Stimulated activated CD4-positive, alpha-beta T cell treated with anti-CD3 and anti-CD28 coated beads, Interleukin-4, amount 100 ng/mL, for 48 hours (primary cell): Measurements from ENCODE around the gene ITK.

Source experiments
- DNase-seq, 2 donors: peaks; one replicate each; pipeline ENCODE4 v3.0.0-alpha.2; 2020; ENCODE audit warnings: low read depth in 2 of 2

The ITK gene

DNA sequence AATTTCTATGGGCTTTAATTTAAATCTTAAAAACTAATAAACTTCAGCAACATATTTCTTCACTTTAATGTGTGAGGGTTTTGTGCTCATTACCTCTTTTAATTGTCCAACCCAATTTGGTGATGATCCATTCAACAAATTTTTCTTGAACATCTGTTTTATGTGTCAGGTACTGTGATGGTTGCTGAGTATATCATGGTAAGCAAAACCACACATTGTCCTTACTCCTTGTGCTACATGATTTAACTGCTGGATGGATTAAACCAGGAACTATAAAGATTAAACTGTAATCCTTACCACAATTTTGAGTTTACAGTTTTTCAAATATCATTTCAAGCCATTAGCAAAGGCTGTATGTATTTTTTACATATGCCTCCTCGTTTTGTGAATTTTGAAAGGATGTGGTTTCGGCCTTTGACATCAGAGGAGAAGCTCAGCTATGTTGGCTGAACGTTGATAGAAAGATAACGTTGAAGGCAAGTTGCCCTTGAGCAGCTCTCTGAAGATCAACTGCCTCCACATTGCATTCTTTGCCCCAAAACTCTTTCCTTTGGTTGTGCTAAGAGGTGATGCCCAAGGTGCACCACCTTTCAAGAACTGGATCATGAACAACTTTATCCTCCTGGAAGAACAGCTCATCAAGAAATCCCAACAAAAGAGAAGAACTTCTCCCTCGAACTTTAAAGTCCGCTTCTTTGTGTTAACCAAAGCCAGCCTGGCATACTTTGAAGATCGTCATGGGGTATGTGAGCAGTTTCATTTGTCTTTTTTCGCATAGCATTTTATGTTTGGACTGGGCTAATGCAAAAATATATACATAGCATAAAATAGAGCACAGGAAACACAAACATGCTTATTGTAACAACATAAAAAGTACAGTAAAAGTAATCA lies at the start of gene ITK:
ITK (plus strand) TSS at position 467 of the 891 bp plus-strand sequence; CDS start at position 605, 138 bp downstream.
- DNase-seq, result no peak

- no peak for DNase-seq
Observed at GRCh38 chr5:157130925-157131324, 49.7 kb upstream of the ITK start.

GRCh38 chr5:157132281-157132612 lies 48.4 kb upstream of the ITK start:
- no peak for DNase-seq

- no peak for DNase-seq
Observed at GRCh38 chr5:157137691-157138090, 42.9 kb upstream of the ITK start.

DNA sequence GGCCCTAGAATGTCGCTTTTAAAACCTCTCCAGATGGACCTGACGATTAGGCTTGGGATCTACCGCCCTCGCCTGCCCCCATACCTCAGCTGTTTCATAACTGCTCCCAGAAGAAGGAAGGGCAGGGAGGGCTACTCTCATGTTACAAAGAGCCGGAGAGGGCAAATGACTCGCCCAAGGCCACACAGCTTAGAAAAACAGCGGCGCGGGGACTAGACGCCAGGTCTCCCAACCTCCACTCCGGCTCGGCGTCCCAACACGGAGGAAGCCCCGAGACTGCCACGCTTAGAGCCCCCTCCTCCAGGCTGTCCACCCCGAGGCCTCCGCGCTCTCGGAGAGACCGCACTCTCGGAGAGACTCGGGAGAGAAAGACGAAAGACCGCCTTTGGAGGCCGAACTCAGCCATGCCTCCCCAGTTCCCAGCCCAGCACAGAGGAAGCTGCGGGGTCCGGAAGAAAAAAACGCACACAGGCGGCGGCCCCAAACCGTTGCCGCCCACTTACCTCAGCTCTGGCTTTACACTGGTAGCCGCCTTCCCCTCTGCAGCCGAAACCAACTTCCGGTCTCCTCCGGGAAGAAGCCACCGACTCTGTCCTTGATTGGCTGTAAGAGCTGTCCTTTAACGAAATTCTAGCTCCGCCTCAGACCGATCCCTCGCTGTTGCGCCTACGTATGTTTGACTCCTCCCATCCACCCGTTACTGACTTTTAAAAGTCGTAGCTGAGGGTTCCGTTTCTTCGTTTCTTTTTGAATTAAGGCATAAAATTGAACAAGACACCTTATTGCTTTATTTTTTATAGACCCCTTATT lies 38.1 kb upstream of the ITK start, which contains the start of gene MED7:
MED7 (minus strand) TSS at position 549 of the 810 bp plus-strand sequence. CDS start 3,434 bp downstream, outside the sequence.
- DNase-seq, result peak; percentile 70 to 92

DNA sequence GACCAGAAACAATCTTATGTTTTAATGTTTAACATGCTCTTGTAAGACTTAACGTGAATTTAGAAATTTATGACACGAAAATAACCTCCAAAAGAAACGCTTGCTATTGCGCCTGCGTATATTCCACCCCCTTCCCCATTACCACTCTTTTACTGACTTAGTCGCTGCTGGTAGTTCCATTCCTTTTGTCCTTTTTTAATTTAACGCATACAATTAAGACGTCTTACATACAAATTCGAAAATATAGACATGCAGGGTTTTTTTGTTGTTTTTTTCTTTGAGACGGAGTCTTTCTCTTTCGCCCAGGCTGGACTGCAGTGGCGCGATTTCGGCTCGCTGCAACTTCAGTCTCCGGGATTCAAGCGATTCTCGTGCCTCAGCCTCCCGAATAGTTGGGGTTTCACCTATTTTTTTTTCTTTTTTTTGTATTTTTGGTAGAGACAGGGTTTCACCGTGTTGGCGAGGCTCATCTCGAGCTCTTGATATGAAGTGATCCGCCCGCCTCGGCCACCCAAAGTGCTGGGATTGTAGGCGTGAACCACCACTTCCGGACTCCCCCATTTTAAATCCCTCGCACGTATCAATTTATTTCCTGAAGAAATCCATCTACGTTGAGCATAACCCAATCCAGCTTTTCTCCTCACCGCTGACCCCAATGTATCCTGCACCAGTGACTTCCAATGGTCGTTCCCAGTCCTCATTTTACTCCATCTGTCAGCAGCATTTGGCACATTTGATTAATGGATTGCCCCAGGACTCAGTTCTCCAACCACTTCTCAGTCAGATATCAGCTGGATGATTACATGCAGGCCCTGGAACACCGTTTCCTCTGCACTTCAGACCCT lies 37.3 kb upstream of the ITK start:
- DNase-seq, result peak; percentile 37 to 54

DNA sequence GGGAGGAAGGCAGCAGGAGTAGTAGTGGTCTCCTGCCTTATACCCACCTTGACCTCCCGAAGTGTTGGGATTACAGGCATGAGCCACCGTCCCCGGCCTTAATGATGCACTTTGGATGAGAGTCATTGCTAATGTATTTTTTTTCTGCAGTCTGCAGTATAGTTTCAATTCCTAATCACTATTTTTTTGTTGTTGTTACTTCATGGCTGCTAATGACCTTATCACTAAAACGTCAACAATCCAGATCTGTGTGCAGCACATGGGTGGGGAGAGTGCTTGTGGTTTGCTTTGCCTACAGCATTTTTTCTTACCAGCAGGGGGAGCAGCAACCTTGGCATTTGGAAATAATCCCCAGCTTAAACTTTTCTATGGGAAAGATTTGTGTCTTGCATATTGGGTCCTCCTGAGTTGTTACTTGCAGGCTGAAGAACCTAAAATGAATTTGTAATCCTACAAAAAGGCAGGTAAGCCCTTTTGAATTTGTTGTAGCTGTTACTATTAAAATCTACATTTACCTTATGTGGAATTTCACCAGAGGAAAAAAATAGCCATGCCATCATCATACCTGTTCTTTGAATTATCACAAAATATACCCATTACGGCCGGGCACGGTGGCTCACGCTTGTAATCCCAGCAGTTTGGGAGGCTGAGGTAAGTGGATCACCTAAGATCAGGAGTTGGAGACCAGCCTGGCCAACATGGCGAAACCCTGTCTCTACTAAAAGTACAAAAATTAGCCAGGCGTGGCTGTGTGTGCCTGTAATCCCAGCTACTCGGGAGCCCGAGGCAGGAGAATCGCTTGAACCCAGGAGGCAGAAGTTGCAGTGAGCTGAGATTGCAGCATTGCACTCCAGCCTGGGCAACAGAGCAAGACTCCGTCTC lies 31.7 kb upstream of the ITK start:
- peak; percentile 76 to 77 for DNase-seq

GRCh38 chr5:157150995-157151394 lies 29.6 kb upstream of the ITK start:
- DNase-seq, result no peak

DNA sequence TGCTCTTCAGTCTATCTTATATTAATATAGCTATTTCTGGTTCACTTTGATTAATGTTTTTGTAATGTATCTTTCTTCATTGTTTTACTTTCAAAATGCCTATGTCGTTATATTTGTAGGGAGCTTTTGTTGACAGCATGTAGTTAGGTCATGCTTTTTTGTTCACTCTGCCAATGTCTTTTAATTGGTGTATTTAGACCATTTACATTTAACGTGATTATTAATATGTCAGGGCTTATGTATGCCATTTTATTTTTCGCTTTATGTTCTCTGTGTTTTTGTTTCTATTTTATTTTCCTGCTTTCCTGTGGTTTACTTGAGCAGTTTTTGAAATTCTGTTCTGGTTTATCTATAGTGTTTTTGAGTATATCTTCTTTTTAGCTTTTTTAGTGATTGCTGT lies 25.3 kb upstream of the ITK start:
- no peak for DNase-seq

- DNase-seq, result no peak
Observed at GRCh38 chr5:157157293-157157891, 23.2 kb upstream of the ITK start.

GRCh38 chr5:157159209-157159751 lies 21.4 kb upstream of the ITK start:
- DNase-seq, result no peak

- no peak for DNase-seq
Observed at GRCh38 chr5:157160001-157160400, 20.6 kb upstream of the ITK start.

DNA sequence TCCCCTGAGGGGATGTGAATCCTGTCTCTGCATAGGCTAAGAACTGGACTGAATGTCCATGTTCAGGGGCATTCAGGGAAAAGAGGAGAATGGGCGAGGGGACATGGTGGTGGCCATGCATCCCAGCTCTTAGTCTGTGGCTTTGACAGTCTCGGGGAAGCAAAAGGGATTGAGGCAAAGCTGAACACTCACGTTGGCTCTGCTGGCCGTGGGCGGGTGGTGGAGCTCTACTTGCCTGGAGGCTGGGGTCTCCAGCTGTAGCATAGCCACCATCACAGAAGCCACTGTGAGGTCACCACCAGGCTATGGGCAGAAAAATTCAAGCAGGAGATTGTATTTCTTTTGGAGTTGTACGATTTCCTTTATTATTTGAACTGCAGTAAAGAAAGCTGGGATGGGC lies 18.6 kb upstream of the ITK start:
- DNase-seq, result no peak

DNA sequence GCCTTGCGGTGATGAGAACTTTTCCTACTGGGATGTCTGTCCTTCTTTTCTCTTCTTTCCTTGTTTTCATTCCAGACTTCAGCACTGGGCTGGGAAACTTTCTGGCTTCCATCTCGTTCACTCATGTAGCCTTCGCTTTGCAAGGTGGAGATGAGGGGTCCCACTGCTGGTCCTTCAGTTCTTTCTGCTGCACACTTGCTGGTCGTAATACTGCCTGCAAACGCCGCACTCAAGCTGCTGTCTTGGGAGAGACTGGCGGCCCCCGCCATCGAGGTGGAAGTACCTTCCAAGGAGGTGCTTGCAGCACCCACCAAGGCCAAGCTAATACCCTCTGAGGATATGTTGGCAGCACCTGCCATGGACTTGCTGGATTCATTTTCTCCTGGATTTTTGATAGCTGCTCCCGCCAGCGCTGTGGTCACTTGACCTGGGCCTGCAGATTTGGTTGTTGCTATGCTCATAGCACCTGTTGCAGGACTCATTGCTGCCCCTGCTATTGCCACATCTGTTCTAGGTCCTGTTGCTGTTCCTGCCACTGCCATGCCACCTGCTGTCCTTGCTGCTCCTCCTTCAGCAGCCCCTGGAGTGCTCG lies 17.6 kb upstream of the ITK start:
- no peak for DNase-seq

DNA sequence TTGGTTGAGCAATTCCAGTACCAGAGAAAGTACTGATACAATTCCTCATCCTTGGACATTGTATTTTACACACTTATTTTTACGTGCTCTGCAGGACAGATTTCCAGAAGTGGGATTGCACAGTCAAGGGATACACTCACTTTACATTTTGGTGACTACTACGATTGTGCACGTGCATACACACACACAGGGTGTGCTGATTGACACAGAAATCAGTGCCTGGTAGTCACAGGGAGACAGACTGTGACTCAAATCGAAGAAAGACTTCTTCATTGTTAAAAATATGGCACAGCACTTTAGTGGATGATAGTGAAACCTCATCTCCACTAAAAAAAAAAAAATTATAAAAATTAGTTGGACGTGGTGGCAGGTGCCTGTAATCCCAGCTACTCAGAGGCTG lies 16.1 kb upstream of the ITK start:
- no peak for DNase-seq

GRCh38 chr5:157165261-157165660 lies 15.4 kb upstream of the ITK start:
- DNase-seq, result no peak

GRCh38 chr5:157165668-157166067 lies 15.0 kb upstream of the ITK start:
- DNase-seq, result no peak

DNA sequence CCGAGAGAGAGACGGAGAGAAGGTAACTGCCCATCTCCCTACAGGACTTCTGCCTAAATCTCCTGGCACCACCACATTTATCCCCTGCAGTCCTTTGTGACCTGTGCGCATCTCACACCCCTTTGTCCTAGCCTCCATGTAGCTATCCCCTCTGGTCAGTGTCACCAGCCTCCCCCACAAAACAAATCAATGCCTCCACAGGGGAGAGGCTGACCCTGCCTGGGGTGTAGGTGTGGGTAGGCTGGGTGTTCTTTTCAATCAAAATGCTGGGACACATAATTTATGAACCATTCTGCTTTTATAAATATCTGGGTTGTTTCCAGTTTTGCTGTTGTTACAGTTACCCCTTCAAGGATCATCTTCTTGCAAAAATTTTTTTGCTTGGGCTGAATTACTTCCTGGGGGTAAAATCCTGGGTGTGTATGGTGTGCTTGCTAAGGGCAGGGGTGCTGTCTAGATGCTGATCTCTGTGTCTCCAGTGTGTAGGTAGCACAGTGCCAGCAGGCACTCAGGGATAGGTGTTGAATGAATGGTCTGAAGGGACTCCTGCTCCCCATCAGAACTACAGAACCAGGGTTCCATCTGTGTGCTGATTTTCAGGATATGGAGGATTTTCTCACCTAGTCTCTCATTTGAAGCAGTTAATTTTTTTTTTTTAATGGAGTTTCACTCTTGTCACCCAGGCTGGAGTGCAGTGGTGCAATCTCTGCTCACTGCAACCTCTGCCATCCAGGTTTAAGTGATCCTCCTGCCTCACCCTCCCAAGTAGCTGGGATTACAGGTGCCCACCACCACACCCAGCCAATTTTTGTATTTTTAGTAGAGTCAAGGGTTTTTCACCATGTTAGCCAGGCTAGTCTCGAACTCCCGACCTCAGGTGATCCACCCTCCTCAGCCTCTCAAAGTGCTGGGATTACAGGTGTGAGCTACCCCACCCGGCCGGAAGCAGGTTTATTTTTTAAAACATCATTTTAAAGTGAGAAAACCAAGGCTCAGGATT lies 14.1 kb upstream of the ITK start, which contains the start of gene GARIN3:
GARIN3 (minus strand) TSS at position 51 of the 1,000 bp plus-strand sequence. CDS start 96 bp downstream, outside the sequence.
- DNase-seq, result no peak
